NCI-H128 (cell line): ENCODE results near the gene TMEM63A.
"Not testable (repeated sequence)": the region's sequence is repeated elsewhere in the genome, so short reads cannot be mapped to it uniquely, and the experiment has no call there.

Experiments used
- DNase-seq: peaks from one replicate; lab custom pipeline; 2025; ENCODE audit not compliant: unreplicated experiment; lab: John Stamatoyannopoulos, UW

The TMEM63A gene

DNA sequence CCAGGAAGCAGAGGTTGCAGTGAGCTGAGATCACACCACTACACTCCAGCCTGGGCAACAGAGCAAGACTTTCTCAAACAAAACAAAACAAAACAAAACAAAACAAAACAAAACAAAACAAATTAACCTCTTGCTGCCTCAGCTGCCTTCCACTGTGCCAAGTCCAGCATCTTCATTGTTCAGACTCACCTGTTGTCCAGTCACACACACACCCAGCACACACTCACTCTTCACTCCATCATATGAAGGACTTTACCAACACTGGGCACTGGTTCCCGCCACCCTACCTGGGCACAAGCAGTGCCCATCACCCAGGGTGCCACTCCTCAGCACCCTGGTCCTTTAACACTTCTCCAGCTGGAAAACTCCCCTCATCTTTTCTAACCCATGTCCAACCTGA is 27.3 kb upstream of the TMEM63A start:
- DNase-seq: no peak

DNA sequence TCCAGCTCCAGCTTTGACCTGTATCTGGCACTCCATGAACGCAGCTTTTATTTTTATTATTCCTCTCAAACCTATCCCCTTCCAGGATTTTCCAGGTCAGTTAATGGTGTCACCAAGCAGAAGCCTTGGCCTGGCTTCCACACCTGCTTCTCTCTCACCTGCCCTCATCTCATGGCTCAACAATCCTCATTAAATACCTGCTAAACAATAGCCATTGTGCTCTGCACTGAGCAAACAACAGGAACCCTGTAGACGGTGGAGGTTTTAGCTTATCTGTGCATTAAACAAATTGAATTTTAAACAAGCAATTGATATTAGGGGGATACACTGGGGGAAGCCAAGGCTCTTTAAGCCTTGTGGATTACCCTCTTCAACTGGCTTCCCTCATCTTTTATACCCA is 26.6 kb upstream of the TMEM63A start:
- DNase-seq: peak; percentile 19

DNA sequence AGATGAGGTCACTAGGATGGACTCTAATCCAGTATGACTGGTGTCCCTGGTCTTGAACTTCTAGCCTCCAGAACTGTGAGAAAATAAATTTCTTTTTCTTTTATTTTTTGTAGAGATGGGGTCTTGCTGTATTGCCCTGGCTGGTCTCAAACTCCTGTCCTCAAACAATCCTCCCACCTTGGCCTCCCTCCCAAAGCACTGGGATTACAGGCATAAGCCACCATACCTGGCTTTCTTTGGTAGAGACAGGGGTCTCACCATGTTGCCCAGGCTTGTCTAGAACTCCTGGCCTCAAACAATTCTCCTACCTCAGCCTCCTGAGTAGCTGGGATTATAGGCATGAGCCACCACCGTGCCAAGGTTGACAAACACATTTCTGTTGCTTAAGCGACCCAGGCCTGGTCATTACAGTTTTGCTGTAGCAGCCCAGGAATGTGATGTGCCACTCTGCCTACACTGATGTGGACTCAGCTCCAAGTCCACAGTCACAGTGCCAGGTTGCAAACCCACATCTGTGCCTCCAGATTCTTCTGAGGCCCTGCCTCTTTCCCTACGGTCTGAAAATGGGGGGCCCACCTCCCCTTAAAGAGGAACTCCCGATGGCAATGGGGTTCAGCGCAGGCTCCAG is 25.9 kb upstream of the TMEM63A start:
- no peak for DNase-seq

DNA sequence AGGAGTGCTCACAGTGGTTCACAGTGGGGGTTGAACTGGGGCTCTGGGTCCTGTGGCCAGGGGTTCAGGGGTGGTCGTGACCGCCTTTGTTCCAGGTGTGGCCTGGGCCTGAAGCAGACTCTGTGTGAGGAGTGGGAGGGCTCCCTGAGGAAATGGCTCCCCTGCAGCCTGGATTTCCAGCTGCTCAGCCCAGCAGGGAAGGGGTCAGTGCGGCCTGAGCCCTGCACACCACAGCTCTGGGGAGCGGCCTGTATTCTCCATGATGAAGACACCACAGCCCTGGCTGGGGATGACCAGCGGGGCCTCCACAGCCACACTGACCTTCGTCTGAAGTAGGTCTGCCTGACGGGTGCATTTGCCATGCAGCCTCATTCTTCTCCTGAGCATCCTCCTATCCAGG is 25.2 kb upstream of the TMEM63A start:
- no peak for DNase-seq

DNA sequence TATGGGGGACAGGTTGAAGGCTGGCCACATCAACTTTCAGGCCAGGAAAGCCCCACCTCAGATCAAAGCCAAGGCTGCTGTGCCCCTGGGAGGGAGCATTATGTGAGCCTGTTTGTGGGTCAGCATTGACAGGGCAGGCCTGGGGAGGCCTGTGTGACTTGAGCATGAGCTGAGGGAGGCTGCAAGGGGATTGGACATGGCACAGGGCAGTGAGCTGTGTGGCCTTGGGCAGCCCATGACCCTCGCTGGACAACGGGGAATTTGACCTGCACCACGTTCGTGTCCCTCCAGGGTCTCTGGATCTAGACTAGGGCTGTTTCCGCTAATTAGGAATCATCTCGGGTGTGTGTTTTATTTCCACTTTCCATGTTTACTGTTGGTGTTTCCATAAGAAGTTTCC is 24.3 kb upstream of the TMEM63A start:
- DNase-seq: no peak

DNA sequence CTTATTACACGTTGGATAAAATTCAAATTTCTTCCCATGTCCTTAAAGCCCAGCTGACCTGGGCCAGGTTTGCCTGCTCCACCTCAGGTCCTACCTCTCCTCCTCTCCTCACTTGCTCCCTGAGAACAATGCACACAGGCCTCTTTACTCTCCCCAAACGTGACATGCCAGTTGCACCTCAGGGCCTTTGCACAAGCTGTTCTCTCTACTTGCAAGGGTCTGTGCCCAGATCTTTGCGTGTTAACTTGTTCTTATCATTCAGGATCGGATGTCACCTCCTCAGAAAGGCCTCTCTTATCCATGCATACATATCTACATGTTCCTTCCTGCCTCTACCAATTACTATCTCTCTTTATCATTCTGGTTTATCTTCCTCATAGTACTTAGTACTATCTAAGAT is 21.4 kb upstream of the TMEM63A start:
- DNase-seq: no peak

DNA sequence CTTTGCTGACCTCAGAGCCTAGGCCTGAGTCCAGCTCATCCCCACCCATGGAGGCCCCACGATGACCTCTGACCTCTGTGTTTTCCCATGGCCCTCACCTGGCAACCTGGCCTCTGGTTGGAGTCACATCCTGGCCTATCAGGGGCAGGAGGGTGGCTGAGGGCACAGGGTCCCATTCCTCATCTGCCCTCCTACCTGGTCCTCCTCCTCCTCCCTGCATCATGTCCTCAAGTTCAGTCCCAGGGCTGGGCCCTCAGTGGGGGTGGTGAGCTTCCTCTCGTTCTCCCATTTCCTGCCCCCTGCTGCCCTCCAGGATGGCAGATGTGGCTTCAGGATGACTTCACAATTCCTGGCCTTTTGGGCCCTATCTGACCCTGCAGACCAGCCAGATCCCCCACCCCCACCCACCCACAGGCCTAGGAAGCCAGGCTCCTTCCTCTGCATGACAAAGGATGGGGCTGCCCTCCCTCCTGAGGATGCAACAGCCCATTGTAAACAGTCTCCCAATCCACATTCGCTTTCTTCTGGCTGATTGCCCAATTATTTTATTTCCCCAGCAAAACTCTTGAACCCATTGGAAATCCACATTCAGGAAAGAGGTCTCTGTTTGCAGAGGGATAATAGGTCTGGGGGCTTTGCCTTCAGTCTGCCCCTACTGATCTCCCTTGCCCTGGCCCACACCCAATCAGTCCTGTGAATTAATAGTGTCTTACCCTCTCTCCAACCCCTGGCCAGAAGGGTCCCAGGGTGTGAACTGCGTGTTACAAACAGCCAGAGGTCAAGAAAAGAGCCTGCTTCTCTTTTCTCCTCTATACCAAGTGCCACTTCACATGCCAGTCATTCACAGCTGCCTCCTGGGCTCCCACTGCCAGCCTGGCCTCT is 17.1 kb upstream of the TMEM63A start:
- no peak for DNase-seq

DNA sequence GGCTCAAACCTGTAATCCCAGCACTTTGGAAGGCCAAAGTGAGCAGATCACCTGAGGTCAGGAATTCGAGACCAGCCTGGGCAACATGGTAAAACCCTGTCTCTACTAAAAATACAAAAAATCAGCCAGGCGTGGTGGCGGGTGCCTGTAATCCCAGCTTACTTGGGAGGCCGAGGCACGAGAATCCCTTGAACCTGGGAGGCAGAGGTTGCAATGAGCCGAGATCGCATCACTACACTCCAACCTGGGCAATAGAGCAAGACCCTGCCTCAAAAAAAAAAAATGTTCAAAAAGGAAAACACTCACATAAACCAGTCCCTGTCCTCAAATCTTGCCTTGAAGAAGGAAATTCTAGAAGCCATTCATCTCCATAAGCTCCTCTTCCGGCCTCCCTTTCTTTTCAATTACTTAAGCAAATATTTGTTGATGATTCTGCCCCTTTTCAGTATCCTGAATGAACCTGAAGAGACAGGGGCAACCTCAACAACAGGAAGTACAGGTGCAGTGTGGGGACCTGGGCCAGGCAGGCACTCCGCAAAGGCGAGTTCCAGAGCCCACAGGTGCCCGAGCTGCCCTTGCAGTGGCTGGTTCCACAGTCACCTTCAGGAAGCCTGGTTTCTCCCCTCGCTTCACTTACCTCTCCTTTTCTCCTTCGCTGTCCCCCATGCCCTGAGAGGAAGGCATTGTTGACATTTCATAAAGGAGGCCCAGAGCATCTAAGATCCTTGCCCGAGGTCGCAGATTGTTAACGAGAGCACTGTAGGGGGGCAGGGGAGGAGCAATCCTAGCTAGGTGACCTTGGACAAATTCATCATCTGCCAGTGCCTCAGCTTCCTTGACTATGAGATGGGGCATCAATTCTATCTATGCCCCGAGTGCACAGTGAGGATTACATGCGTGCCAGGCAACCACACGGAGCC is 15.7 kb upstream of the TMEM63A start:
- DNase-seq: no peak

DNA sequence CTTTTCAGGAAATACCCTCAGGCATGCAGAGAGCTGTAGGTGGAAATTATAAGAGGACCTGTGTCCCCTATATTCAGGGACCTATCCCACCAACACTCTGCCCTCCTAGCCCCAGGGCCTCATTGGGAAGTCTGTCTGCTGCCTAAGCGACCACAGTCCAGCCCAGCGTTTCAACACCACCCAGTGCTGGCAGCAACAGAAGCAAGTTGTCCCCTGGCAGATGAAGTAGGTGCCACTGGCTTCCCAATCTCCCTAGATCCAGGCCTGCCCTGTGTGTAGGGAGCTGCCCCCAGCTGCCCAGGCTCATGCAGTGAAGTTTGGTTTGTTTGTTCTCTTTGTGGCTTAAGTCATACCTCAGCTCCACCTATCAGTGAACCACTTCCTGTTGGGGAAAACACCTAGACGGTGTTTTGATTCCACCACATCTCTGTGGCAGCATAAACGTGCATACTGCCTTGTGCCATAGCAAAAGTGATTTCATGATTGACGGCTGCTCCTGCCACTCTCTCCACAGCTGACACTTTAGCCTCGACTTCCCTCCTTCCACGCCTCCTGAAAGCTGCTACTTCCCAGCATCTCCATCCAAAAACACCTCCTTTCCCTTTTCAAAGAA is 14.9 kb upstream of the TMEM63A start:
- no peak for DNase-seq

DNA sequence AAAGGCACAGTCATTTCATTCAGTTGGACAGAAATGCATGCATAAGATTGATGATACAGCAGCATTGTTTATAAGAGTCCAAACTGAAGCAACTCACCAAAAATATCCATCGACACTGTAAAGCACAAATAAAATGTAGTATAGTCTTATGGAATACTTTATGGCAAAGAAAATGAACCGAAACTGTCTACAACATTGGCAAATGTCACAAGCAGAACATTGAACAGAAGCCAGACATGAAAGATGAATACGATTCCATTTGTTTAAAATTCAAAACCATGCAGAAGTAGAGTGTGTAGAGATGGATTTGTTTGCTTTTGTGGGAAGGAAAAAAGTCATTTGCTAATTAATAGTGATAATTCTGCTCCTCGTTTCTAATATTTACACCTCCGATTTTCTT is 14.3 kb upstream of the TMEM63A start:
- no peak for DNase-seq

DNA sequence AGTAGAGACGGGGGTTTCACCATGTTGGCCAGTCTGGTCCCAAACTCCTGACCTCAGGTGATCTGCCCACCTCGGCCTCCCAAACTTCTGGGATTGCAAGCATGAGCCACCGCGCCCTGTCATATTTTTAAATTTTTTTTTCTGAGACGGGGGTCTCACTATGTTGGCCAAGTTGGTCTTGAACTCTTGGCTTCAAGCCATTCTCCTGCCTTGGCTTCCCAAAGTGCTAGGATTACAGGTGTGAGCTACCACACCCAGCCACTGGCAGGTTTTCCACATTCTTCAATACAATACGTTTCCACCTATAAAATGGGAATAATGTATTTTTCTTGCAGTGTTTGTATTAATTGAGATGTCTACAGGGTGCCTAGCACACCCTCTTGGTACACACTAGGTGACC is 10.1 kb upstream of the TMEM63A start:
- DNase-seq: no peak

DNA sequence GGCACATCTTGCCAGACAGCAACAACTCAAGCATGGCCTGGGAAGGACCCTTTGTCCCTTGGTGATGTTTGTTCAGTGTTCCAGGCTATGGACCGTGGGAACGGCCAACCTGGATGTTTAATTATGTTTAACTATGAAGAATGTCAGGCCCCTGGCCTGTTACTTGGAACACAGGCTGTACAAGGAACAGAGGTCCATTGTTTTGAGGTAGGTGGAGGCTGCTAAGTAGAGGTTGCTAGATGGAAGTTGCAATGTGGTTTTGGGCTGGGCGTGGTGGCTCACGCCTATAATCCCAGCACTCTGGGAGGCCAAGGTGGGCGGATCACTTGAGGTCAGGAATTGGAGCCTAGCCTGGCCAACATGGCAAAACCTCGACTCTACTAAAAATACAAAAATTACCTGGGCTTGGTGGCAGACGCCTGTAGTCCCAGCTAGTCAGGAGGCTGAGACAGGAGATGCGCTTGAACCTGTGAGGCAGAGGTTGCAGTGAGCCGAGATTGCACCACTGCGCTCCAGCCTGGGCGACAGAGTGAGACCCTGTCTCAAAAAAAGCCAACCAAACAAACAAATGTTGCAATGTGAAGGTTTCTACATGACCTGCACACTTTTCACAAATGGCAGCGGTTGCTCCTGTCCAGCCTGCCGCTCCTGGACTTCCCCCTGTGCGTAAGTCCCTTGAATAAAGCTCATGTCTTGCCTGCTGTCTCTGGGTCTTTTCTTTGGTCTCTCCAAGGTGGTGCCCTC is 9.2 kb upstream of the TMEM63A start:
- DNase-seq: no peak

DNA sequence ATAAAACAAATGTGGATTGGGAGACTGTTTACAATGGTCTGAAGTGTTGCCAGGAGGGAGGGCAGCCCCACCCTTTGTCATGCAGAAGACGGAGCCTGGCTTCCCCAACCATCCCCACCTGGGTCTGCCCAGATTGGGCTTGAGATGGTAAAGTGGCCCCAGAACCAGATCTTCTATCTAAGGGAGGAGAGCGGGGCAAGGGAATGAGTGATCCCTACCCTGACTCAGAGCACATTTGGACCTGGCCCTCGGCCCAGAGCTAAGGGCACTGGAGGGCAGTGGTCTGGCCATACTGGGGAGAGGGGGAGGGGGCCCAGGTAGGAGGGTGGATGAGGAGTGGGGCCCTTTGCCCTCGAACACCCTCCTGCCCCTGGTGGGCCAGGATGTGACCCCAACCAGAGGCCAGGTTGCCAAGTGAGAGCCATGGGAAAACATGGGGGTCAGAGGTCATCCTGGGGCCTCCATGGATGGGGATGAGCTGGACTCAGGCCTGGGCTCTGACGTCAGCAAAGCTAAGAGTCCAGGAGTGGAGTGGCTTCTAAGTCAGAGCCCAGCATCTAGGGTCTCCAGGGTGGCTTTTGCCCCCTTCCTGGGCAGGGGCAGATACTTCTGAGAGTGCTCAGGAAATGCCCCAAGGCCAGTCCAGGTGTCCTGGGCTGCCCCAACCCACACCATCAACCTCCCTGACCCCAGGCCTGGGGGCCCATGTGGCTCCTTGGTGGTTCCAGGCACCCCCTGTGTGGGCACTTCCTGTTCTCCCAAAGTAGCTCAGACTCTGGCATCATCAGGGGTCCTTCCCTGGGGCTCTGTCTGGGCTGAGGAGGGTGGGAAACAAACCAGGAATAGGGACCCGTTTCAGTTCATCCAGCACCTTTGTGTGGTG is 8.4 kb upstream of the TMEM63A start:
- DNase-seq: no peak

DNA sequence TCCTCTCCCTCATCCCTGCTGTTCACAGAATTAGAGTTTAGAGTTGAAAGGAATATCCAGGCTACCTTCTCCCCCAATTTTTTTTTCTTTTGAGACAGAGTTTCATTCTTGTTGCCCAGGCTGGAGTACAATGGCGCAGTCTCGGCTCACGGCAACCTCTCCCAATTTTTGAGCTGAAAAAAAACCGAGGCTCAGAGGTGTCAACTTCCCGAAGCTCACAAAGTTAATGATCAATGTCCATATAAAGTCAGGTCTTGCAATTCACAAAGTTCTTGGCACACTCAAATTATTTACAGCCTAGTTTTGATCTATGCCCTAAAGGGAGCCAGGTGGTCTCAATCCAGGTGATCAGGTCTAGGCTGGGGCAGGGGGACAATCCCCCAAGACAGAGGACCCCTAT is 7.6 kb upstream of the TMEM63A start:
- DNase-seq: no peak

DNA sequence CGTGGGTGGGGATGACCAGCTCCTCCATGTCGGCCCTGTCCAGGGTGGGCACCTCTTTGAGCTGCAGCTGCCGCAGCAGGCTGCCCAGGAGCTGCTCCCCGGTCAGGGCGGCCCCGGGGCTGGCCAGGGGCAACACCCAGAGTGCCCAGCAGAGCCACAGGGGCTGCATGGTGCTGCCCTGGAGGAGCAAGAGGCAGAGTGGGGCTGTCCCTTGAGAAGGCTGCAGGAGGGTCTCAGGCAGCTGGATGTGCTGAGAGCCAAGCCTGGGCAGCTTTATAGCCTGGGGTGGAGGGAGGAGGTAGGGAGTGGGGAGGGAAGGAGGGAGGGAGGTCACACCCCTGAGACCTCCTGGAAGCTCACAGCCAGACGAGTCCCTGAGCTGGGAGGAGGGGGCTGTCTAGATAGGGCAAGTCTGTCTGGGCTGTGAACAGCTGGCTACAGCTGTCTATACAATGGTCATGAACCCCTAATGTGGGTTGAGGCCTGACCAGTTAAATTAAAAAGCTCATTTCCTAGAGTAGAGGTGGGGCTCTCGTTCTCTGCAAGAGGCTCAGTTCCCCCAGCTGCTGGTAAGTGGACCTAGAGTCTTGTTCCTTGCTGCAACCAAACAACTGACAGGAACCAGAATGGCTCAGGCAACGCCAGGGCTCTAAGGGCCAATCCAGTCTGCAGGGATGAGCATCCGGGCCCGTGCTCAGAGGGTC is 6.9 kb upstream of the TMEM63A start, which contains the start of gene LEFTY1:
TSS of gene LEFTY1 (minus strand) at position 249 of the 704 bp plus-strand sequence. CDS start at position 169, 80 bp downstream.
- DNase-seq: no peak

DNA sequence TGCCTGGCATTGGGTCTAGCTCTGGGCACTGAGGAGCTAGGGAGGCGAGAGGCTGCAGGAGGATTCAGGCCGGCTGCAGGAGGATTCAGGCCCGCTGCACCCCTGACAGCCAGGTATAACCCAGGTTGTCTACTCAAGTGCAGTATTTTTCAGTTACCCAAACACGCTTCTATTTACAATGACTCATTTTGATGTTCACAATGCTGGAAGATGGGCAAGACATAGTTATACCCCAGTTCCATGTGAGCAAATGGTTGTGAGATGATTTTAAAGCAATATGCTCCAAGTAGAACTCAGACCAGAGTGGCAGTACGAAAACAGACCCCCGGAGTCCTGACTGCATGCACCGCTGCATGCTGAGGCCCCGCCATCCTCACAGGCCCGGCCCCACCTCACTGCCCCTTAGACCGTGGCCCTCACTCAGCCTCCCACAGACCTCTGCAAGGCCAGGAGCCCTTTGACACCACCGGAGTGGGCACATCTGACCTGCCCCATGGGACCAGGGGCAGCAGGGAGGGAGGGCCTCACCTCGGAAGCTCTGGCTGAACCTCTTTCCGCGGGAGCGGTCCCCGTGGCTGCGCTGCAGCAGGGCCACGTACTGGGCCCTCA is 6.2 kb upstream of the TMEM63A start:
- DNase-seq: no peak

DNA sequence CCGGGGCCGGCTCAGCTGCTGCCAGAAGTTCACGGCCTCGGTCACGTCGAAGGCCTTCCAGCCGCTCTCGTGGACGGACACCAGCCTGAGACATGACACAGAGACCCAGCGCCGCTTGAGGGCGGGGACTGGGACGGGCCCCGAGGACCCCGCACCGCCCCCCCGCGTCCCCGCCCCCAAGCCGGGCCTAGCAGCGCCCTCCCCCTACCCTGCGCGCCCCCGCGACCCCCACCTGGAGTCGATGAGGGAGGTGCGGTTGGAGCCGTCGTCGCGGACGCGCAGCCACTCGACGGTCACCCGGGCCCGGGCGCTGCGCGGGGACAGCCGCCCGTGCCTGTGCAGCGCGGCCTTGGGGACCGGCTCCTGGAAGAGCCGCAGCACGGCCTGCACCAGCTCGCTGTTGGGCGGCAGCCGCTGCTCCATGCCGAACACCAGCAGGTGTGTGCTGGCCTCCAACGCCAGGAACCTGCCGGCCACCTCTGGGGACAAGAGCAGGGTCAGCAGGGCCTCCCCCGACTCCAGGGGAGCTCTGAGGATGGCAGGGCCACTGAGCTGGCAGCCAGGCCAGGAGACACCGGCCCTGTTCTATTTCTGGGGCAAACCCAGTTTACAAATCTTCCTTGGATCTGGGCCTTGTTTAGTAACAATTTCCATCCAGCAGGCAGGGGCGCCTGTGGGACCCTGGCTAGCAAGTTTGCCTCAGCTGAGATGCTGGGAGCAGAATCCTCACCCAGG is 5.5 kb upstream of the TMEM63A start:
- DNase-seq: not testable (repeated sequence)

DNA sequence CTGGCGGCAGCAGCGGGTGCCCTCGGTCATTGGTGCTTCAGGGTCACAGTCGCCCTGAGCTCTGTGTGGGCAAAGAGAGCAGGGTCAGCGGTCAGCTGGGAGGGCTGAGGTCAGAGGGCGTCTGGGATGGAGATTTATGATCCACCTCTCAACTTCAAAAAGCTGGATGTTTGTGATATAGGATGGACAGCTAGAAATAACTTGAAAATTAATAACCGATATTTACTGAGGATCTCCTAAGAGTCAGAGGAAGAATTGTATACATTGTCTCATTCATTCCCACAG is 4.8 kb upstream of the TMEM63A start:
- no peak for DNase-seq
